Measurements from ENCODE around the gene UGT1A6.

UGT1A6 gene

DNA sequence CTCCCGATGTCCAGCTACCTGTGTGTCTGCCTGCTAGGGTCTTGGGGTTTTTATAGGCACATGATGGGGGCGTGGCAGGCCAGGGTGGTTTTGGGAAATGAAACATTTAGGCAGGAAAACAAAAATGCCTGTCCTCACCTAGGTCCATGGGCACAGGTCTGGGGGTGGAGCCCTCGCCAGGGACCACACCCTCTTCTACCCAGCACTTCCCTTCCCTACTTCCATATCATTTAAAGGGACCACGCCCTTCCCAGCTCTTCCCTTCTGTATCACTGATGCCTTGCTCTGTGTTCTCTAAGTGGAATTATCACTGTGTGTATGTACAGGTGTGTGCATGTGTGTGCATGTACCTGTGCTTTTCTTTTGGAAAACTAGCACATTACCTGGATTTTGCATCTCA is 73.7 kb downstream of the UGT1A6 start:
- no peak for DNase-seq (ENCODE audit: low read depth in 1 of 2, low spot score in 1 of 2)

DNA sequence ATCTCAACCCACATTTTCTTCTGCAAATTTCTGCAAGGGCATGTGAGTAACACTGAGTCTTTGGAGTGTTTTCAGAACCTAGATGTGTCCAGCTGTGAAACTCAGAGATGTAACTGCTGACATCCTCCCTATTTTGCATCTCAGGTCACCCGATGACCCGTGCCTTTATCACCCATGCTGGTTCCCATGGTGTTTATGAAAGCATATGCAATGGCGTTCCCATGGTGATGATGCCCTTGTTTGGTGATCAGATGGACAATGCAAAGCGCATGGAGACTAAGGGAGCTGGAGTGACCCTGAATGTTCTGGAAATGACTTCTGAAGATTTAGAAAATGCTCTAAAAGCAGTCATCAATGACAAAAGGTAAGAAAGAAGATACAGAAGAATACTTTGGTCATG is 75.4 kb downstream of the UGT1A6 start:
- Histone ChIP-seq H3K27ac (replicated peaks) (no peak overlapping the region), H3K4me3 (replicated peaks; ENCODE audit: insufficient read depth, low read length) (no peak overlapping the region), H3K27me3 (ENCODE audit: insufficient read depth, poor library complexity, severe bottlenecking) (no peaks in the 10 kb centered on the region)
- DNase-seq (ENCODE audit: low read depth in 1 of 2, low spot score in 1 of 2): no peak
- TF ChIP-seq GABPA (IDR thresholded peaks at IDR 0.05; ENCODE audit: low read depth) (no peak), POLR2AphosphoS5 (IDR thresholded peaks at IDR 0.05; ENCODE audit: low read depth) (no peak), SPI1 (IDR thresholded peaks at IDR 0.05; ENCODE audit: borderline replicate concordance, low read depth) (no peak)
- TF ChIP-seq, protein P1, sequence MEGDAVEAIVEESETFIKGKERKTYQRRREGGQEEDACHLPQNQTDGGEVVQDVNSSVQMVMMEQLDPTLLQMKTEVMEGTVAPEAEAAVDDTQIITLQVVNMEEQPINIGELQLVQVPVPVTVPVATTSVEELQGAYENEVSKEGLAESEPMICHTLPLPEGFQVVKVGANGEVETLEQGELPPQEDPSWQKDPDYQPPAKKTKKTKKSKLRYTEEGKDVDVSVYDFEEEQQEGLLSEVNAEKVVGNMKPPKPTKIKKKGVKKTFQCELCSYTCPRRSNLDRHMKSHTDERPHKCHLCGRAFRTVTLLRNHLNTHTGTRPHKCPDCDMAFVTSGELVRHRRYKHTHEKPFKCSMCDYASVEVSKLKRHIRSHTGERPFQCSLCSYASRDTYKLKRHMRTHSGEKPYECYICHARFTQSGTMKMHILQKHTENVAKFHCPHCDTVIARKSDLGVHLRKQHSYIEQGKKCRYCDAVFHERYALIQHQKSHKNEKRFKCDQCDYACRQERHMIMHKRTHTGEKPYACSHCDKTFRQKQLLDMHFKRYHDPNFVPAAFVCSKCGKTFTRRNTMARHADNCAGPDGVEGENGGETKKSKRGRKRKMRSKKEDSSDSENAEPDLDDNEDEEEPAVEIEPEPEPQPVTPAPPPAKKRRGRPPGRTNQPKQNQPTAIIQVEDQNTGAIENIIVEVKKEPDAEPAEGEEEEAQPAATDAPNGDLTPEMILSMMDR (IDR thresholded peaks at IDR 0.05; ENCODE audit: insufficient read depth, low read length): no peak
- TF ChIP-seq, protein P2, sequence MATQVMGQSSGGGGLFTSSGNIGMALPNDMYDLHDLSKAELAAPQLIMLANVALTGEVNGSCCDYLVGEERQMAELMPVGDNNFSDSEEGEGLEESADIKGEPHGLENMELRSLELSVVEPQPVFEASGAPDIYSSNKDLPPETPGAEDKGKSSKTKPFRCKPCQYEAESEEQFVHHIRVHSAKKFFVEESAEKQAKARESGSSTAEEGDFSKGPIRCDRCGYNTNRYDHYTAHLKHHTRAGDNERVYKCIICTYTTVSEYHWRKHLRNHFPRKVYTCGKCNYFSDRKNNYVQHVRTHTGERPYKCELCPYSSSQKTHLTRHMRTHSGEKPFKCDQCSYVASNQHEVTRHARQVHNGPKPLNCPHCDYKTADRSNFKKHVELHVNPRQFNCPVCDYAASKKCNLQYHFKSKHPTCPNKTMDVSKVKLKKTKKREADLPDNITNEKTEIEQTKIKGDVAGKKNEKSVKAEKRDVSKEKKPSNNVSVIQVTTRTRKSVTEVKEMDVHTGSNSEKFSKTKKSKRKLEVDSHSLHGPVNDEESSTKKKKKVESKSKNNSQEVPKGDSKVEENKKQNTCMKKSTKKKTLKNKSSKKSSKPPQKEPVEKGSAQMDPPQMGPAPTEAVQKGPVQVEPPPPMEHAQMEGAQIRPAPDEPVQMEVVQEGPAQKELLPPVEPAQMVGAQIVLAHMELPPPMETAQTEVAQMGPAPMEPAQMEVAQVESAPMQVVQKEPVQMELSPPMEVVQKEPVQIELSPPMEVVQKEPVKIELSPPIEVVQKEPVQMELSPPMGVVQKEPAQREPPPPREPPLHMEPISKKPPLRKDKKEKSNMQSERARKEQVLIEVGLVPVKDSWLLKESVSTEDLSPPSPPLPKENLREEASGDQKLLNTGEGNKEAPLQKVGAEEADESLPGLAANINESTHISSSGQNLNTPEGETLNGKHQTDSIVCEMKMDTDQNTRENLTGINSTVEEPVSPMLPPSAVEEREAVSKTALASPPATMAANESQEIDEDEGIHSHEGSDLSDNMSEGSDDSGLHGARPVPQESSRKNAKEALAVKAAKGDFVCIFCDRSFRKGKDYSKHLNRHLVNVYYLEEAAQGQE (IDR thresholded peaks at IDR 0.05; ENCODE audit: insufficient replicate concordance, low read depth): no peak

More for the DNA sequence above, 73.7 kb downstream of the UGT1A6 start:
- Histone ChIP-seq H3K27me3 (ENCODE audit: insufficient read depth, poor library complexity, severe bottlenecking) (no peaks in the 10 kb centered on the region), H3K4me3 (replicated peaks; ENCODE audit: insufficient read depth, low read length) (no peak overlapping the region), H3K27ac (replicated peaks) (no peak overlapping the region)
- TF ChIP-seq SPI1 (IDR thresholded peaks at IDR 0.05; ENCODE audit: borderline replicate concordance, low read depth) (no peak), POLR2AphosphoS5 (IDR thresholded peaks at IDR 0.05; ENCODE audit: low read depth) (no peak), GABPA (IDR thresholded peaks at IDR 0.05; ENCODE audit: low read depth) (no peak)
- TF ChIP-seq, protein P2 (IDR thresholded peaks at IDR 0.05; ENCODE audit: insufficient replicate concordance, low read depth): no peak

DNA sequence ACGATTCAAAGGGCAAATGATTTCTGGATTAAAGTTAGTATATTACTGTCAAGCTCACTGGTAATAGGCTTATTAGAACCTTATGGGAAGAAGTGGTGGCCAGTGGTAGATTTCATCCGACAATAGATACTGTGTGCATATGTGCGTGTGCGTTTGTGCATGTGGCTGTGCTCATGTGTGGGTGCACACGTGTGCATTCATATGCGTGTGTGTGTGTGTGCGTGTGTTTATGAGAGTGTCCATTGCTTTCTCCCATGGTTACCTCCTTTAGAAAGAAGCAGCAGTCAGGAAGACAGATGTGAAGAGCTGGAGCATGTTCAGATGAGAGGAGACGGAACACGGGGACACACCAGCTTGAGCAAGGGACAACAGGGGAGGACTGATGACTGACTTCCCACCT is 76.6 kb downstream of the UGT1A6 start:
- TF ChIP-seq, protein P2 (IDR thresholded peaks at IDR 0.05; ENCODE audit: insufficient replicate concordance, low read depth): no peak
- TF ChIP-seq SPI1 (IDR thresholded peaks at IDR 0.05; ENCODE audit: borderline replicate concordance, low read depth) (no peak), POLR2AphosphoS5 (IDR thresholded peaks at IDR 0.05; ENCODE audit: low read depth) (no peak), GABPA (IDR thresholded peaks at IDR 0.05; ENCODE audit: low read depth) (no peak)
- TF ChIP-seq, protein P1 (IDR thresholded peaks at IDR 0.05; ENCODE audit: insufficient read depth, low read length): no peak
- no peak for DNase-seq (ENCODE audit: low read depth in 1 of 2, low spot score in 1 of 2)
- no peak overlapping the region for H3K4me3 ChIP-seq (replicated peaks; ENCODE audit: insufficient read depth, low read length)
- no peak overlapping the region for H3K27ac ChIP-seq (replicated peaks)
- no peaks in the 10 kb centered on the region for H3K27me3 ChIP-seq (ENCODE audit: insufficient read depth, poor library complexity, severe bottlenecking)
